HCT116 (cell line): ENCODE data around the gene PRELID1. TPM values are rescaled to one million over a fixed set of nuclear protein-coding genes. Genes with fewer than 3 reads are reported as not detected.

Experiments
- ATAC-seq: fragments of 200-7000 bp; cut with Tn5 transposase; 2 replicates; pipeline ENCODE4 v1.9.1; 2020; ENCODE audit warnings: mild to moderate bottlenecking, moderate library complexity
- BruUV-seq: library from RNA; stranded (reverse); fragments of 400-500 nt; replicated peaks from 2 replicates; lab custom pipeline; 2021; lab: Mats Ljungman, UMichigan
- CTCF ChIA-PET: fragments of 300-600 bp; sonication (Branson Sonifier 250); formaldehyde crosslinking; loops from one replicate; lab custom pipeline; 2021; ENCODE audit warnings: antibody characterized with exemption; lab: Charles Lee
- POLR2A ChIA-PET: fragments of 300-600, 350-600 bp; sonication (Branson Sonifier 250); formaldehyde crosslinking; loops from one replicate; lab custom pipeline; 2021; ENCODE audit warnings: antibody characterized with exemption; lab: Charles Lee
- RAD21 ChIA-PET, 2 experiments: fragments of 300-600 bp; sonication (Branson Sonifier 250); formaldehyde crosslinking; loops; one replicate each; lab custom pipeline; 2023; ENCODE audit warnings: low total read pairs in 2 of 2; ENCODE audit not compliant: uncharacterized antibody in 2 of 2, unreplicated experiment in 2 of 2, low non-redundant PET in 1 of 2; lab: Charles Lee
- DNase-seq: peaks from one replicate; pipeline ENCODE4 v3.0.0-alpha.2; 2010; ENCODE audit warnings: low read depth, low spot score
- H2AFZ ChIP-seq: fragments of 200-600 bp; shearing (Covaris generic), sonication (generic); 2 replicates; pipeline ENCODE4 v1.6.1; 2017; ENCODE audit warnings: low read depth, mixed run types, mixed read lengths, antibody characterized with exemption, low read length; ENCODE audit not compliant: poor library complexity, severe bottlenecking
- H3K27ac ChIP-seq: 2 replicates; pipeline ENCODE4 v1.5.1; 2012; ENCODE audit warnings: low read depth, low read length
- H3K27me3 ChIP-seq: fragments of 200-600 bp; sonication (generic); 2 replicates; pipeline ENCODE4 v1.6.1; 2016; ENCODE audit warnings: mixed run types, low read length, mixed read lengths; ENCODE audit not compliant: insufficient read depth
- H3K36me3 ChIP-seq, 2 experiments: fragments of 200-500 bp in 1 of 2; fragments of 200-600 bp in 1 of 2; sonication (Bioruptor generic) in 1 of 2; sonication (generic) in 1 of 2; 2 replicates each; pipeline versions ENCODE4 v1.5.1 to v1.6.1; 2014 to 2016; ENCODE audit warnings: low read length in 2 of 2, inconsistent platforms in 1 of 2, mixed read lengths in 1 of 2, mixed run types in 1 of 2; ENCODE audit not compliant: insufficient read depth in 2 of 2, control insufficient read depth in 1 of 2
- H3K4me1 ChIP-seq, 2 experiments: fragments of 200-600 bp in 1 of 2; sonication (generic) in 1 of 2; 2 replicates each; pipeline versions ENCODE4 v1.5.1 to v1.6.1; 2012 to 2017; ENCODE audit warnings: low read length in 2 of 2, inconsistent platforms in 1 of 2, mild to moderate bottlenecking in 1 of 2, mixed read lengths in 1 of 2, mixed run types in 1 of 2, moderate library complexity in 1 of 2; ENCODE audit not compliant: insufficient read depth in 2 of 2, control insufficient read depth in 1 of 2
- H3K4me2 ChIP-seq: fragments of 200-600 bp; sonication (generic); 2 replicates; pipeline ENCODE4 v1.6.1; 2017; ENCODE audit warnings: mixed run types, low read length, mixed read lengths
- H3K4me3 ChIP-seq, 2 experiments: fragments of 200-600 bp in 1 of 2; sonication (generic) in 1 of 2; replicated peaks in 1 of 2; 2 replicates each; pipeline ENCODE4 v1.5.1; 2011 to 2016; ENCODE audit warnings: low read length in 2 of 2, control low read depth in 1 of 2, low read depth in 1 of 2, mild to moderate bottlenecking in 1 of 2, mixed read lengths in 1 of 2, mixed run types in 1 of 2
- H3K79me2 ChIP-seq: fragments of 200-600 bp; sonication (generic); 2 replicates; pipeline ENCODE4 v1.6.1; 2017; ENCODE audit warnings: mild to moderate bottlenecking, mixed run types, low read length, moderate library complexity, mixed read lengths; ENCODE audit not compliant: insufficient read depth
- H3K9ac ChIP-seq: fragments of 200-600 bp; sonication (generic); 2 replicates; pipeline ENCODE4 v1.6.1; 2016; ENCODE audit warnings: low read length, mixed read lengths
- H3K9me2 ChIP-seq: fragments of 200-600 bp; sonication (generic), shearing (Covaris generic); 2 replicates; pipeline ENCODE4 v1.6.1; 2017; ENCODE audit warnings: mixed run types, mild to moderate bottlenecking, moderate library complexity; ENCODE audit not compliant: insufficient read depth
- H3K9me3 ChIP-seq, 2 experiments: fragments of 200-500 bp in 1 of 2; fragments of 200-600 bp in 1 of 2; sonication (Bioruptor generic) in 1 of 2; sonication (generic) in 1 of 2; 2 replicates each; pipeline ENCODE4 v1.6.1; 2014 to 2017; ENCODE audit warnings: low read length in 2 of 2, mixed read lengths in 2 of 2, inconsistent platforms in 1 of 2, low read depth in 1 of 2, mild to moderate bottlenecking in 1 of 2, mixed run types in 1 of 2, moderate library complexity in 1 of 2; ENCODE audit not compliant: control insufficient read depth in 1 of 2, insufficient read depth in 1 of 2
- H4K20me1 ChIP-seq: fragments of 200-600 bp; sonication (generic), shearing (Covaris generic); 2 replicates; pipeline ENCODE4 v1.6.1; 2017; ENCODE audit warnings: mixed run types, mild to moderate bottlenecking, moderate library complexity; ENCODE audit not compliant: insufficient read depth
- CBX3 ChIP-seq: IDR thresholded peaks from 2 replicates; pipeline ENCODE4 v1.6.1; 2012; ENCODE audit warnings: low read depth
- EGR1 ChIP-seq: IDR thresholded peaks from 2 replicates; pipeline ENCODE4 v1.6.1; 2012; ENCODE audit warnings: low read depth
- EZH2phosphoT487 ChIP-seq: fragments of 200-600 bp; IDR thresholded peaks from 2 replicates; pipeline ENCODE4 v1.6.1; 2018; ENCODE audit warnings: antibody characterized with exemption, borderline replicate concordance
- FOSL1 ChIP-seq: IDR thresholded peaks from 2 replicates; pipeline ENCODE4 v1.6.1; 2012; ENCODE audit warnings: low read depth
- JUND ChIP-seq: IDR thresholded peaks from 2 replicates; pipeline ENCODE4 v1.6.1; 2012
- SRF ChIP-seq: IDR thresholded peaks from 2 replicates; pipeline ENCODE4 v1.6.1; 2012; ENCODE audit warnings: low read depth
- TCF7L2 ChIP-seq: IDR thresholded peaks from 2 replicates; pipeline ENCODE4 v1.7.0; 2011; ENCODE audit warnings: borderline replicate concordance, inconsistent platforms; ENCODE audit not compliant: insufficient read depth, insufficient read length; ENCODE audit errors: extremely low read depth
- ZNF274 ChIP-seq: fragments of 200-500 bp; sonication (Bioruptor generic); IDR thresholded peaks from 2 replicates; pipeline ENCODE4 v1.6.1; 2014; ENCODE audit warnings: mild to moderate bottlenecking, low read depth, low read length, inconsistent platforms
- intact Hi-C: fragments of 100-400 bp; cut with micrococcal nuclease; formaldehyde crosslinking; loops from 2 replicates; pipeline ENCODE4 v1.10.0; 2022
- total RNA-seq: library from RNA; stranded (reverse); gene quantifications from one replicate; pipeline ENCODE4 v1.2.1, GENCODE V29; 2021; ENCODE audit not compliant: unreplicated experiment
- TF ChIP-seq, protein P1 (sequence below): IDR thresholded peaks from 2 replicates; pipeline ENCODE4 v1.6.1; 2012
- TF ChIP-seq, protein P2 (sequence below): IDR thresholded peaks from 2 replicates; pipeline ENCODE4 v1.6.1; 2012
- TF ChIP-seq, protein P3 (sequence below): IDR thresholded peaks from 2 replicates; pipeline ENCODE4 v1.6.1; 2011; ENCODE audit warnings: mild to moderate bottlenecking, low read length, moderate library complexity; ENCODE audit not compliant: insufficient replicate concordance; ENCODE audit errors: extremely low read depth
- TF ChIP-seq, protein P4 (sequence below), 3 experiments: fragments of 200-600 bp in 1 of 3; sonication (generic) in 1 of 3; IDR thresholded peaks in 2 of 3; conservative IDR thresholded peaks in 1 of 3; 2 replicates each; pipeline ENCODE4 v1.5.1; 2012 to 2017; ENCODE audit warnings: low read depth in 2 of 3, low read length in 2 of 3, antibody characterized with exemption in 1 of 3, borderline replicate concordance in 1 of 3, control low read depth in 1 of 3, mild to moderate bottlenecking in 1 of 3, mixed read lengths in 1 of 3, mixed run types in 1 of 3, moderate library complexity in 1 of 3; ENCODE audit not compliant: insufficient read depth in 1 of 3

PRELID1 gene
- total RNA-seq, 1 experiment from 2014 or later = 223 TPM

DNA sequence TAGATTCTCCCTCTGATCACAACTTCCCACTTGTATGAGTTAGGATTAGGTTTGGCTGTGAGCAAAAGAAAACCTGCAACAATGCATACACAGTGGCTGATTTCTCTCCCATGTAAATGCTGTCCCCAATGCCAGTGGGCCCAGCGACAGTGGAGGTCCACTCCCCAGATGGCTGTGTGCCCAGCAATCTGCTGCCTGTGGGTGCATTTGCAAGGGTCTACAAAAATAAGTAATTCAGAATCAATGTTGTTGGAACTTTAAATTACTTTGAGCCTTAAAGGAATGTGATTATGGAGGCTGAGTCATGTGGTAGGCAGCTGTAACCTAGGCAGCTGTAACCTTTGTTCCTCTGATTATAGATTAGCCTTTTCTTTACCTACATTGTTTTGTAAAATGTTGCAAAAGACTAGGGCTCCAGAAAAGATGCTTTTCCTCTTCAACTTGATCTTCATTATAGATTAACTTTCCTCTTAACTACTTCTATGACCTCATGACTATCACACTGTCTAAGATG is 22.3 kb downstream of the PRELID1 start:
- Histone ChIP-seq H3K4me2 (peak overlapping the region; percentile 42), H3K4me1 (peaks cover 7 to 11% of the 10 kb centered on the region in 2 experiments; a peak in 3 of 4 replicates), H3K27ac (no peak overlapping the region), H3K36me3 (no peaks in the 10 kb centered on the region; a peak in 1 of 4 replicates), H3K4me3 (no peak overlapping the region), H3K9me3 (no peaks in the 10 kb centered on the region), H2AFZ (no peak overlapping the region), H4K20me1 (no peaks in the 10 kb centered on the region), H3K79me2 (no peaks in the 10 kb centered on the region)
- intact Hi-C loops = no loop called here
- BruUV-seq = no TSS peak
- RAD21 ChIA-PET = no interaction called here
- DNase-seq (no peak), ATAC-seq (peak; percentile 61; the same call in 1 of the 2 replicates)
- CTCF ChIA-PET = no interaction called here
- TF ChIP-seq FOSL1 = no peak
- no peak for TF ChIP-seq EZH2phosphoT487
- TF ChIP-seq, protein P1, sequence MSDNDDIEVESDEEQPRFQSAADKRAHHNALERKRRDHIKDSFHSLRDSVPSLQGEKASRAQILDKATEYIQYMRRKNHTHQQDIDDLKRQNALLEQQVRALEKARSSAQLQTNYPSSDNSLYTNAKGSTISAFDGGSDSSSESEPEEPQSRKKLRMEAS = no peak
- TF ChIP-seq, all 23 proteins: peak for 0
- POLR2A ChIA-PET = no interaction called here
- Histone ChIP-seq H3K9me2 (no peaks in the 10 kb centered on the region), H3K9ac (no peak overlapping the region), H3K27me3 (no peaks in the 10 kb centered on the region)

DNA sequence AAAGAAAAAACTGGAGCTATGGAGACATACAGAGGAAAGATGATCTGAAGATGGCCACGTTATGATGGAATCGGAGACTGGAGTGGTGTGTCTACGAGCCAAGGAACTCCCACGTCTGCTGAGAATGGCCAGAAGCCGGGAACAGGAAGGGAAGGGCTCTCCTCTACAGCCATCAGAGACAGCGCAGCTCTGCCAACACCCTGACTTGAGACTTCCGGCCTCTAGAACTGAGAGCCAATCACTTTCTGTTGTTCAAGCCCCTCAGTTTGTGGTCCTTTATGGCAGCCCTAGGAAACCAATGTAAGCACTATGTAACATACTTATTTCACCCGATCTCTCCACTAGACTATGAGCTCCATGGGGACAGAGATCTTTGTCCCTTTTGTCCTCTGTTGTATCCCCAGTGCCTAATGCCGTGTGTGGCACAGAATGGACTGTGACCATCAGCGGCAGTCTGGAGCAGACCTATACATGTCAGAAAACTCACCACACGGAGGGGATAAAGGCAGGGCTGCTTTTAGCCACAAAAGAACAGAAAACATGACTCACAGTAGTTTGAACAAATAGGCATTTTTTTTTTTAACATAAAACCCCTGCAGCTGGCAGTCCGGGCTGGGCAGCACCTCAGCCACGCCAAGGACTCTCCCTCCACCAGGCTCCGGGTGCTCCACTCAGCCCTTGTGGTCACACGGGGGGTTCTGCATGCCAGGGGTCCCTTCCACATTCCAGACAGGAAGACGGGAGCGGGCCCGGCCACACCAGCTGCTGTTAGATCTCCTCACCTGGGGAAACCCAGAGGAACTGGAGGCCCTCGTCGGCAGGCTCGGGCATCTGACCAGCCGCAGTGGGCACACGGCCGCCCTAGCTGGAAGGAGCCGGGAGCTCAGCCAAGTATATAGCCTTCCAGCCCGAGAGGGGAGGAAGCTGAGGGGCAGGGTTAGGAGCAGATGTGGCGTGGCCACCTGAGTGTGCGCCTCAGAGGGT is 24.2 kb downstream of the PRELID1 start:
- H3K4me2 ChIP-seq = no peak overlapping the region
- H4K20me1 ChIP-seq = no peaks in the 10 kb centered on the region
- H3K4me3 ChIP-seq = no peak overlapping the region
- no peaks in the 10 kb centered on the region for H3K27me3 ChIP-seq
- DNase-seq (no peak), ATAC-seq (no peak)
- no peaks in the 10 kb centered on the region for H3K9me3 ChIP-seq
- H3K36me3 ChIP-seq = no peaks in the 10 kb centered on the region; a peak in 1 of 4 replicates
- CTCF ChIA-PET = interaction anchor here (0.7 kb wide), 1 partner anchor 18 kb away, joined by 3 read pairs; no protein-coding TSS in a partner anchor
- intact Hi-C loops = no loop called here
- RAD21 ChIA-PET = no interaction called here
- H2AFZ ChIP-seq = no peak overlapping the region
- no peaks in the 10 kb centered on the region for H3K79me2 ChIP-seq
- POLR2A ChIA-PET = interaction anchor here (0.6 to 1.2 kb wide), 3 partner anchors 18 to 245 kb away, joined by 3 read pairs; partner anchors contain the start of gene PDLIM7
- H3K9ac ChIP-seq = no peak overlapping the region
- H3K9me2 ChIP-seq = no peaks in the 10 kb centered on the region
- no peak overlapping the region for H3K27ac ChIP-seq
- H3K4me1 ChIP-seq = peaks cover 7 to 11% of the 10 kb centered on the region in 2 experiments; a peak in 3 of 4 replicates
- BruUV-seq = no TSS peak
- TF ChIP-seq, protein P2, sequence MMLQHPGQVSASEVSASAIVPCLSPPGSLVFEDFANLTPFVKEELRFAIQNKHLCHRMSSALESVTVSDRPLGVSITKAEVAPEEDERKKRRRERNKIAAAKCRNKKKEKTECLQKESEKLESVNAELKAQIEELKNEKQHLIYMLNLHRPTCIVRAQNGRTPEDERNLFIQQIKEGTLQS = no peak
- TF ChIP-seq ZNF274 = no peak
- no peak for TF ChIP-seq CBX3
- no peak for TF ChIP-seq EGR1
- TF ChIP-seq, protein P3, sequence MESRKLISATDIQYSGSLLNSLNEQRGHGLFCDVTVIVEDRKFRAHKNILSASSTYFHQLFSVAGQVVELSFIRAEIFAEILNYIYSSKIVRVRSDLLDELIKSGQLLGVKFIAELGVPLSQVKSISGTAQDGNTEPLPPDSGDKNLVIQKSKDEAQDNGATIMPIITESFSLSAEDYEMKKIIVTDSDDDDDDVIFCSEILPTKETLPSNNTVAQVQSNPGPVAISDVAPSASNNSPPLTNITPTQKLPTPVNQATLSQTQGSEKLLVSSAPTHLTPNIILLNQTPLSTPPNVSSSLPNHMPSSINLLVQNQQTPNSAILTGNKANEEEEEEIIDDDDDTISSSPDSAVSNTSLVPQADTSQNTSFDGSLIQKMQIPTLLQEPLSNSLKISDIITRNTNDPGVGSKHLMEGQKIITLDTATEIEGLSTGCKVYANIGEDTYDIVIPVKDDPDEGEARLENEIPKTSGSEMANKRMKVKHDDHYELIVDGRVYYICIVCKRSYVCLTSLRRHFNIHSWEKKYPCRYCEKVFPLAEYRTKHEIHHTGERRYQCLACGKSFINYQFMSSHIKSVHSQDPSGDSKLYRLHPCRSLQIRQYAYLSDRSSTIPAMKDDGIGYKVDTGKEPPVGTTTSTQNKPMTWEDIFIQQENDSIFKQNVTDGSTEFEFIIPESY = no peak
- no peak for TF ChIP-seq EZH2phosphoT487
- no peak for TF ChIP-seq SRF
- TF ChIP-seq, protein P1 = no peak
- TF ChIP-seq TCF7L2 = no peak
- TF ChIP-seq, protein P4, sequence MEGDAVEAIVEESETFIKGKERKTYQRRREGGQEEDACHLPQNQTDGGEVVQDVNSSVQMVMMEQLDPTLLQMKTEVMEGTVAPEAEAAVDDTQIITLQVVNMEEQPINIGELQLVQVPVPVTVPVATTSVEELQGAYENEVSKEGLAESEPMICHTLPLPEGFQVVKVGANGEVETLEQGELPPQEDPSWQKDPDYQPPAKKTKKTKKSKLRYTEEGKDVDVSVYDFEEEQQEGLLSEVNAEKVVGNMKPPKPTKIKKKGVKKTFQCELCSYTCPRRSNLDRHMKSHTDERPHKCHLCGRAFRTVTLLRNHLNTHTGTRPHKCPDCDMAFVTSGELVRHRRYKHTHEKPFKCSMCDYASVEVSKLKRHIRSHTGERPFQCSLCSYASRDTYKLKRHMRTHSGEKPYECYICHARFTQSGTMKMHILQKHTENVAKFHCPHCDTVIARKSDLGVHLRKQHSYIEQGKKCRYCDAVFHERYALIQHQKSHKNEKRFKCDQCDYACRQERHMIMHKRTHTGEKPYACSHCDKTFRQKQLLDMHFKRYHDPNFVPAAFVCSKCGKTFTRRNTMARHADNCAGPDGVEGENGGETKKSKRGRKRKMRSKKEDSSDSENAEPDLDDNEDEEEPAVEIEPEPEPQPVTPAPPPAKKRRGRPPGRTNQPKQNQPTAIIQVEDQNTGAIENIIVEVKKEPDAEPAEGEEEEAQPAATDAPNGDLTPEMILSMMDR (IDR thresholded peaks at IDR 0.05 in 2 of 3, conservative IDR thresholded peaks at IDR 0.05 in 1 of 3; ENCODE audit: borderline replicate concordance in 1 of 3, insufficient read depth in 1 of 3, low read depth in 2 of 3, low read length in 2 of 3) = no peak
- TF ChIP-seq JUND = no peak
